Panc1 (cell line): ENCODE results near the gene ENPP7. TPM values are rescaled to one million over a fixed set of nuclear protein-coding genes. Genes with fewer than 3 reads are reported as not detected.

Source experiments
- ATAC-seq: fragments of 200-7000 bp; cut with Tn5 transposase; 2 replicates; pipeline ENCODE4 v1.9.1; 2020; ENCODE audit warnings: mild to moderate bottlenecking, moderate library complexity
- BruUV-seq: library from RNA; stranded (reverse); fragments of 400-500 nt; replicated peaks from 2 replicates; lab custom pipeline; 2021; lab: Mats Ljungman, UMichigan
- CTCF ChIA-PET: fragments of 300-600 bp; sonication (Branson Sonifier 250); formaldehyde crosslinking; loops from one replicate; lab custom pipeline; 2022; ENCODE audit warnings: antibody characterized with exemption; lab: Charles Lee
- POLR2A ChIA-PET: fragments of 300-600 bp; sonication (Branson Sonifier 250); formaldehyde crosslinking; loops from one replicate; lab custom pipeline; 2022; ENCODE audit warnings: antibody characterized with exemption; lab: Charles Lee
- DNase-seq: peaks from one replicate; pipeline ENCODE4 v3.0.0-alpha.2; 2010; ENCODE audit warnings: low read depth, low spot score
- H3K27ac ChIP-seq: 2 replicates; pipeline ENCODE4 v1.5.1; 2011; ENCODE audit warnings: mild to moderate bottlenecking, low read length, inconsistent platforms
- H3K27me3 ChIP-seq: fragments of 200-500 bp; sonication (Bioruptor generic); 2 replicates; pipeline ENCODE4 v1.6.0; 2014; ENCODE audit warnings: low read length, inconsistent platforms; ENCODE audit not compliant: control insufficient read depth, insufficient read depth
- H3K36me3 ChIP-seq: fragments of 200-500 bp; sonication (Bioruptor generic); 2 replicates; pipeline ENCODE4 v1.5.1; 2014; ENCODE audit warnings: inconsistent platforms, mild to moderate bottlenecking, low read length, moderate library complexity; ENCODE audit not compliant: control insufficient read depth, insufficient read depth
- H3K4me1 ChIP-seq: 2 replicates; pipeline ENCODE4 v1.5.1; 2011; ENCODE audit warnings: inconsistent platforms, mild to moderate bottlenecking, low read length, moderate library complexity; ENCODE audit not compliant: control insufficient read depth, insufficient read depth
- H3K4me3 ChIP-seq, 2 experiments: 2 replicates each; pipeline ENCODE4 v1.5.1; 2011 to 2012; ENCODE audit warnings: low read depth in 2 of 2, low read length in 2 of 2, mild to moderate bottlenecking in 2 of 2, inconsistent platforms in 1 of 2, moderate library complexity in 1 of 2
- H3K9me3 ChIP-seq: fragments of 200-500 bp; sonication (Bioruptor generic); 2 replicates; pipeline ENCODE4 v1.5.1; 2014; ENCODE audit warnings: low read depth, mild to moderate bottlenecking, inconsistent platforms, low read length, moderate library complexity; ENCODE audit not compliant: control insufficient read depth, insufficient read depth
- POLR2AphosphoS5 ChIP-seq: IDR thresholded peaks from 2 replicates; pipeline ENCODE4 v1.6.1; 2012; ENCODE audit warnings: mild to moderate bottlenecking, low read depth, low read length, moderate library complexity
- SIN3A ChIP-seq: IDR thresholded peaks from 2 replicates; pipeline ENCODE4 v1.6.1; 2012; ENCODE audit warnings: low read depth, mild to moderate bottlenecking, low read length, moderate library complexity, borderline replicate concordance; ENCODE audit not compliant: insufficient read depth
- TCF7L2 ChIP-seq: IDR thresholded peaks from 2 replicates; pipeline ENCODE4 v1.6.1; 2011; ENCODE audit warnings: mild to moderate bottlenecking, low read depth, low read length, inconsistent platforms
- in situ Hi-C: cut with HindIII; loops from 2 replicates; pipeline ENCODE4 v1.10.0; 2016; ENCODE audit warnings: low sequenced_read_pairs, low pct_unique_long_range_greater_than_20kb
- intact Hi-C: fragments of 100-400 bp; cut with micrococcal nuclease; formaldehyde crosslinking; loops from one replicate; pipeline ENCODE4 v1.10.0; 2022; ENCODE audit not compliant: unreplicated experiment
- total RNA-seq: library from RNA; stranded (reverse); gene quantifications from one replicate; pipeline ENCODE4 v1.2.1, GENCODE V29; 2021; ENCODE audit not compliant: unreplicated experiment
- TF ChIP-seq, protein P1 (sequence below): fragments of 450-650 bp; IDR thresholded peaks from 2 replicates; pipeline ENCODE4 v1.5.1; 2017; ENCODE audit warnings: mild to moderate bottlenecking
- TF ChIP-seq, protein P2 (sequence below), 2 experiments: IDR thresholded peaks; 2 replicates each; pipeline ENCODE4 v1.6.1; 2011 to 2012; ENCODE audit warnings: low read depth in 2 of 2, control low read depth in 1 of 2, low read length in 1 of 2, mild to moderate bottlenecking in 1 of 2, moderate library complexity in 1 of 2; ENCODE audit not compliant: insufficient read depth in 1 of 2

Gene ENPP7
- total RNA-seq, 1 experiment from 2014 or later = not detected

DNA sequence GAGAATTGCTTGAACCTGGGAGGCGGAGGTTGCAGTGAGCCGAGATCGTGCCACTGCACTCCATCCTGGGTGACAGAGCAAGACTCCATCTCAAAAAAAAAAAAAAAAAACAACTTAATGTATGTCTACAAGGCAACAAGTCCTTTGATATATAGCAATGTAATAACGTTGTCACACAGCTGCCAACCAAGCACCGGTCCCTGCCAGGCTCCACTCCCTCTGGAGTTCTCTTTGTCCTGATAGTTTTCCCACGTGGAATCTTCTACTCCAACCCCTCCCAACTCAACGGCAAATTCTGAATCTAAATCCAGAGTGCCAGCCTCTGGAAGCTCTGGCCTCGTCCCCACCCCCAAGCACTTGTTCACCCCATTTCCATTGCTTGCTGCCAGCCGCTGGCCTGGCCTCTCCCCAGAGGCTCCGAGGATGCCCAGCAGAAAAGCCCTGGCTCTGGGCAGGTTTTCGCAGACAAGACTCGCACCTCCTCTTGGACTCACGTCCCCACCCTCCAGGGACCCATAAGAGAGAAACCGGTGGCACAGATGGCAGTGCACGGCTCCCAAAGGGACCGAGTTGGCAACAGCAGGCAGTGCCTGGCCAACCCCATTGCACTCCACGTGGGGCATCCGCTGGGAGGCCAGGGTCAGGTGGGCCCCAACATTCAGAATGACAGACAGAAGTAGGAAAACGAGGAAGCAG is 31.3 kb downstream of the ENPP7 start:
- intact Hi-C loops (no loop called here), in situ Hi-C loops (no loop called here)
- ATAC-seq = no peak; the same call in 1 of the 2 replicates
- POLR2A ChIA-PET = no interaction called here
- no peaks in the 10 kb centered on the region for H3K9me3 ChIP-seq
- DNase-seq = no peak
- H3K4me1 ChIP-seq = no peaks in the 10 kb centered on the region
- CTCF ChIA-PET = interaction anchor here (0.6 kb wide), 1 partner anchor 60 kb away, joined by 4 read pairs; no protein-coding TSS in a partner anchor
- H3K36me3 ChIP-seq = no peaks in the 10 kb centered on the region
- H3K4me3 ChIP-seq = no peak overlapping the region
- H3K27me3 ChIP-seq = no peaks in the 10 kb centered on the region
- BruUV-seq = no TSS peak
- TF ChIP-seq, protein P1, sequence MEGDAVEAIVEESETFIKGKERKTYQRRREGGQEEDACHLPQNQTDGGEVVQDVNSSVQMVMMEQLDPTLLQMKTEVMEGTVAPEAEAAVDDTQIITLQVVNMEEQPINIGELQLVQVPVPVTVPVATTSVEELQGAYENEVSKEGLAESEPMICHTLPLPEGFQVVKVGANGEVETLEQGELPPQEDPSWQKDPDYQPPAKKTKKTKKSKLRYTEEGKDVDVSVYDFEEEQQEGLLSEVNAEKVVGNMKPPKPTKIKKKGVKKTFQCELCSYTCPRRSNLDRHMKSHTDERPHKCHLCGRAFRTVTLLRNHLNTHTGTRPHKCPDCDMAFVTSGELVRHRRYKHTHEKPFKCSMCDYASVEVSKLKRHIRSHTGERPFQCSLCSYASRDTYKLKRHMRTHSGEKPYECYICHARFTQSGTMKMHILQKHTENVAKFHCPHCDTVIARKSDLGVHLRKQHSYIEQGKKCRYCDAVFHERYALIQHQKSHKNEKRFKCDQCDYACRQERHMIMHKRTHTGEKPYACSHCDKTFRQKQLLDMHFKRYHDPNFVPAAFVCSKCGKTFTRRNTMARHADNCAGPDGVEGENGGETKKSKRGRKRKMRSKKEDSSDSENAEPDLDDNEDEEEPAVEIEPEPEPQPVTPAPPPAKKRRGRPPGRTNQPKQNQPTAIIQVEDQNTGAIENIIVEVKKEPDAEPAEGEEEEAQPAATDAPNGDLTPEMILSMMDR = no peak
- no peak for TF ChIP-seq SIN3A
- no peak for TF ChIP-seq TCF7L2
- TF ChIP-seq, protein P2, sequence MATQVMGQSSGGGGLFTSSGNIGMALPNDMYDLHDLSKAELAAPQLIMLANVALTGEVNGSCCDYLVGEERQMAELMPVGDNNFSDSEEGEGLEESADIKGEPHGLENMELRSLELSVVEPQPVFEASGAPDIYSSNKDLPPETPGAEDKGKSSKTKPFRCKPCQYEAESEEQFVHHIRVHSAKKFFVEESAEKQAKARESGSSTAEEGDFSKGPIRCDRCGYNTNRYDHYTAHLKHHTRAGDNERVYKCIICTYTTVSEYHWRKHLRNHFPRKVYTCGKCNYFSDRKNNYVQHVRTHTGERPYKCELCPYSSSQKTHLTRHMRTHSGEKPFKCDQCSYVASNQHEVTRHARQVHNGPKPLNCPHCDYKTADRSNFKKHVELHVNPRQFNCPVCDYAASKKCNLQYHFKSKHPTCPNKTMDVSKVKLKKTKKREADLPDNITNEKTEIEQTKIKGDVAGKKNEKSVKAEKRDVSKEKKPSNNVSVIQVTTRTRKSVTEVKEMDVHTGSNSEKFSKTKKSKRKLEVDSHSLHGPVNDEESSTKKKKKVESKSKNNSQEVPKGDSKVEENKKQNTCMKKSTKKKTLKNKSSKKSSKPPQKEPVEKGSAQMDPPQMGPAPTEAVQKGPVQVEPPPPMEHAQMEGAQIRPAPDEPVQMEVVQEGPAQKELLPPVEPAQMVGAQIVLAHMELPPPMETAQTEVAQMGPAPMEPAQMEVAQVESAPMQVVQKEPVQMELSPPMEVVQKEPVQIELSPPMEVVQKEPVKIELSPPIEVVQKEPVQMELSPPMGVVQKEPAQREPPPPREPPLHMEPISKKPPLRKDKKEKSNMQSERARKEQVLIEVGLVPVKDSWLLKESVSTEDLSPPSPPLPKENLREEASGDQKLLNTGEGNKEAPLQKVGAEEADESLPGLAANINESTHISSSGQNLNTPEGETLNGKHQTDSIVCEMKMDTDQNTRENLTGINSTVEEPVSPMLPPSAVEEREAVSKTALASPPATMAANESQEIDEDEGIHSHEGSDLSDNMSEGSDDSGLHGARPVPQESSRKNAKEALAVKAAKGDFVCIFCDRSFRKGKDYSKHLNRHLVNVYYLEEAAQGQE (IDR thresholded peaks at IDR 0.05; ENCODE audit: insufficient read depth in 1 of 2, low read depth in 2 of 2, low read length in 1 of 2) = no peak
- no peak for TF ChIP-seq POLR2AphosphoS5
- H3K27ac ChIP-seq = no peak overlapping the region

DNA sequence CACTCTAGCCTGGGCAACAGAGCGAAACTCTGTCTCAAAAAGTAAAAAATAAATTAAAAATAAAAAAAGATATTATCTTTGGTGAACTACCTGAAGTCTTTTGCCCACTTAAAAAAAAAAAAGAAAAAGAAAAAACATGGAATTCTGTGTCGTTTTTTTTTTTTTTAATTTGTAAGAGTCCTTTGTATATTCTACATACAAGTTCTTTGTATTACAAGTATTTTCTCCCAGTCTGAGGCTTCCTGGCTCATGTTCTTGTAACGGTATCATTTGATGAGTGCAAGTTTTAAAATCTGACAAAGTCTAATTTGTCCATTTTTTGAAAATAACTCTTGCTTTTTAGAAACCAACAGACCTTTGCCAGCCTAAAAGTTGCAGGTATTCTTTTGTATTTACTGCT is 35.0 kb downstream of the ENPP7 start:
- Histone ChIP-seq H3K27ac (no peak overlapping the region), H3K9me3 (no peaks in the 10 kb centered on the region), H3K36me3 (no peaks in the 10 kb centered on the region), H3K4me3 (no peak overlapping the region), H3K27me3 (no peaks in the 10 kb centered on the region), H3K4me1 (no peaks in the 10 kb centered on the region)
- BruUV-seq = no TSS peak
- in situ Hi-C loops = no loop called here
- ATAC-seq (no peak), DNase-seq (no peak)
- POLR2A ChIA-PET = no interaction called here
- intact Hi-C loops = no loop called here
- TF ChIP-seq SIN3A (no peak), TCF7L2 (no peak), POLR2AphosphoS5 (no peak)
- TF ChIP-seq, protein P2 (IDR thresholded peaks at IDR 0.05; ENCODE audit: insufficient read depth in 1 of 2, low read depth in 2 of 2, low read length in 1 of 2) = no peak
- TF ChIP-seq, protein P1 = no peak
- CTCF ChIA-PET = no interaction called here
